ENCODE data around the gene ACD. TPM values are rescaled to one million over a fixed set of nuclear protein-coding genes. Genes with fewer than 3 reads are reported as not detected.

ACD gene
- total and polyA plus RNA-seq, 12 donors, result 6.9 to 15.0 (median 8.6) TPM

GRCh38 chr16:67664258-67664657 lies 4.2 kb upstream of the ACD start:
- no peak for TF ChIP-seq CTCF (IDR thresholded peaks at IDR 0.05)
- no peak for ATAC-seq
- Histone ChIP-seq H3K4me3 (no peak overlapping the region), H3K4me1 (peaks cover 17 to 51% (median 37%) of the 10 kb centered on the region in 9 donors), H3K36me3 (peaks cover 0 to 27% (median 0%) of the 10 kb centered on the region in 9 donors), H3K27me3 (no peaks in the 10 kb centered on the region), H3K9me3 (no peaks in the 10 kb centered on the region), H3K27ac (no peak overlapping the region)
- DNase-seq, result no peak
- 77 to 84% methylated on average over 4 of the region's 4 CpGs for whole genome bisulfite sequencing, 2 donors
- intact Hi-C loops (cut with DNase I), result loop anchor here in 2 of 10 donors (5.0 to 10.0 kb wide), 2 partner anchors 102 to 169 kb away; partner anchors contain the start of gene CTCF (in 1 of the 2)

- H3K36me3 ChIP-seq, result peaks cover 0 to 27% (median 0%) of the 10 kb centered on the region in 9 donors
- no peak overlapping the region for H3K4me3 ChIP-seq
- no peaks in the 10 kb centered on the region for H3K27me3 ChIP-seq
- no peak for TF ChIP-seq CTCF (IDR thresholded peaks at IDR 0.05)
- WGBS, 2 donors, result 92 to 95% methylated on average over 6 of the region's 6 CpGs
- H3K4me1 ChIP-seq, result peaks cover 21 to 52% (median 41%) of the 10 kb centered on the region in 9 donors
- ATAC-seq (no peak), DNase-seq (no peak)
- no peaks in the 10 kb centered on the region for H3K9me3 ChIP-seq
- intact Hi-C loops (cut with DNase I), result loop anchor here in 2 of 10 donors (5.0 to 10.0 kb wide), 2 partner anchors 102 to 169 kb away; partner anchors contain the start of gene CTCF (in 1 of the 2)
- no peak overlapping the region for H3K27ac ChIP-seq
Observed at GRCh38 chr16:67663877-67664222, 3.8 kb upstream of the ACD start.

- peak in 1 of 9 donors; percentile 24 for TF ChIP-seq CTCF (IDR thresholded peaks at IDR 0.05)
- Histone ChIP-seq H3K36me3 (peaks cover 0 to 30% (median 0%) of the 10 kb centered on the region in 9 donors), H3K27me3 (no peaks in the 10 kb centered on the region), H3K27ac (no peak overlapping the region), H3K9me3 (no peaks in the 10 kb centered on the region), H3K4me1 (peaks cover 23 to 50% (median 42%) of the 10 kb centered on the region in 9 donors), H3K4me3 (no peak overlapping the region)
- intact Hi-C loops (cut with DNase I), result loop anchor here in 2 of 10 donors (5.0 to 10.0 kb wide), 2 partner anchors 101 to 169 kb away; partner anchors contain the start of gene CTCF (in 1 of the 2)
- no peak for ATAC-seq
- 82 to 84% methylated on average over 23 to 25 of the region's 25 CpGs for WGBS, 2 donors
- peak in 1 of 2 donors; percentile 18 for DNase-seq
Observed at GRCh38 chr16:67663151-67663876, 3.3 kb upstream of the ACD start.

GRCh38 chr16:67662653-67663010 lies 2.6 kb upstream of the ACD start:
- Histone ChIP-seq H3K27me3 (no peaks in the 10 kb centered on the region), H3K36me3 (peaks cover 0 to 36% (median 0%) of the 10 kb centered on the region in 9 donors), H3K9me3 (no peaks in the 10 kb centered on the region), H3K27ac (no peak overlapping the region), H3K4me3 (no peak overlapping the region), H3K4me1 (peaks cover 22 to 44% (median 37%) of the 10 kb centered on the region in 9 donors)
- ATAC-seq (no peak), DNase-seq (no peak)
- intact Hi-C loops (cut with DNase I), result loop anchor here in 2 of 10 donors (5.0 to 10.0 kb wide), 2 partner anchors 100 to 168 kb away; partner anchors contain the start of gene CTCF (in 1 of the 2)
- TF ChIP-seq CTCF (IDR thresholded peaks at IDR 0.05), result no peak
